HepG2 (cell line): Measurements from ENCODE around the gene FOXN3.

Experiments
- POLR2A ChIP-seq, 2 experiments: IDR thresholded peaks; 2 replicates each; pipeline ENCODE4 v1.6.1; 2011; ENCODE audit warnings: low read depth in 2 of 2, low read length in 2 of 2, mild to moderate bottlenecking in 1 of 2, moderate library complexity in 1 of 2; ENCODE audit not compliant: insufficient read depth in 1 of 2
- TF ChIP-seq, protein P1 (sequence below), 2 experiments: IDR thresholded peaks; 2 replicates each; pipeline ENCODE4 v1.6.1; 2011 to 2012; ENCODE audit warnings: low read length in 2 of 2, borderline replicate concordance in 1 of 2, low read depth in 1 of 2, mild to moderate bottlenecking in 1 of 2, moderate library complexity in 1 of 2
- TF ChIP-seq, protein P2 (sequence below): sonication (generic); formaldehyde crosslinking; IDR thresholded peaks from 2 replicates; pipeline ENCODE4 v1.8.0; 2022; ENCODE audit warnings: missing genetic modification reagents, mild to moderate bottlenecking, borderline replicate concordance

DNA sequence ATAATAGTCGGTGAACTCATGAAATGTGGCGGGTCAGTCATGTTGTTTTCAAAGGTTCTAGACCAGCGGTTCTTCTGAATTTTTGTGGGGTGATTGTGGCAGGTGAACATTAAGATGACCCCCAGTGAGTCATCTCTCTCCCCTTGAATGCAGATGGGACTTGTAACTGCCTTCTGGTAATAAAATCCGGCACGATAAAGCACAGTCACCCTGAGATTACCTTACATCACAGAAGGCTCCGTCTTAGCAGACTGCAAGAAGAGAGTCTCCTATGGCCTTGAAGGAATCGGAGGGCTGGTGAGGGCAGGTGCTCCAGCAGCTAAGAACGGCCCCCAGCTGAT lies 189.6 kb downstream of the FOXN3 start:
- TF ChIP-seq, protein P1, sequence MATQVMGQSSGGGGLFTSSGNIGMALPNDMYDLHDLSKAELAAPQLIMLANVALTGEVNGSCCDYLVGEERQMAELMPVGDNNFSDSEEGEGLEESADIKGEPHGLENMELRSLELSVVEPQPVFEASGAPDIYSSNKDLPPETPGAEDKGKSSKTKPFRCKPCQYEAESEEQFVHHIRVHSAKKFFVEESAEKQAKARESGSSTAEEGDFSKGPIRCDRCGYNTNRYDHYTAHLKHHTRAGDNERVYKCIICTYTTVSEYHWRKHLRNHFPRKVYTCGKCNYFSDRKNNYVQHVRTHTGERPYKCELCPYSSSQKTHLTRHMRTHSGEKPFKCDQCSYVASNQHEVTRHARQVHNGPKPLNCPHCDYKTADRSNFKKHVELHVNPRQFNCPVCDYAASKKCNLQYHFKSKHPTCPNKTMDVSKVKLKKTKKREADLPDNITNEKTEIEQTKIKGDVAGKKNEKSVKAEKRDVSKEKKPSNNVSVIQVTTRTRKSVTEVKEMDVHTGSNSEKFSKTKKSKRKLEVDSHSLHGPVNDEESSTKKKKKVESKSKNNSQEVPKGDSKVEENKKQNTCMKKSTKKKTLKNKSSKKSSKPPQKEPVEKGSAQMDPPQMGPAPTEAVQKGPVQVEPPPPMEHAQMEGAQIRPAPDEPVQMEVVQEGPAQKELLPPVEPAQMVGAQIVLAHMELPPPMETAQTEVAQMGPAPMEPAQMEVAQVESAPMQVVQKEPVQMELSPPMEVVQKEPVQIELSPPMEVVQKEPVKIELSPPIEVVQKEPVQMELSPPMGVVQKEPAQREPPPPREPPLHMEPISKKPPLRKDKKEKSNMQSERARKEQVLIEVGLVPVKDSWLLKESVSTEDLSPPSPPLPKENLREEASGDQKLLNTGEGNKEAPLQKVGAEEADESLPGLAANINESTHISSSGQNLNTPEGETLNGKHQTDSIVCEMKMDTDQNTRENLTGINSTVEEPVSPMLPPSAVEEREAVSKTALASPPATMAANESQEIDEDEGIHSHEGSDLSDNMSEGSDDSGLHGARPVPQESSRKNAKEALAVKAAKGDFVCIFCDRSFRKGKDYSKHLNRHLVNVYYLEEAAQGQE (IDR thresholded peaks at IDR 0.05; ENCODE audit: borderline replicate concordance in 1 of 2, low read depth in 1 of 2, low read length in 2 of 2): no peak
- TF ChIP-seq, protein P2, sequence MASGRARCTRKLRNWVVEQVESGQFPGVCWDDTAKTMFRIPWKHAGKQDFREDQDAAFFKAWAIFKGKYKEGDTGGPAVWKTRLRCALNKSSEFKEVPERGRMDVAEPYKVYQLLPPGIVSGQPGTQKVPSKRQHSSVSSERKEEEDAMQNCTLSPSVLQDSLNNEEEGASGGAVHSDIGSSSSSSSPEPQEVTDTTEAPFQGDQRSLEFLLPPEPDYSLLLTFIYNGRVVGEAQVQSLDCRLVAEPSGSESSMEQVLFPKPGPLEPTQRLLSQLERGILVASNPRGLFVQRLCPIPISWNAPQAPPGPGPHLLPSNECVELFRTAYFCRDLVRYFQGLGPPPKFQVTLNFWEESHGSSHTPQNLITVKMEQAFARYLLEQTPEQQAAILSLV (CRISPR knock-in tag): no peak
- no peak for TF ChIP-seq POLR2A (IDR thresholded peaks at IDR 0.05; ENCODE audit: insufficient read depth in 1 of 2, low read depth in 2 of 2, low read length in 2 of 2)
